CD4-positive, alpha-beta T cell treated with Interleukin-1 beta for 1 hour (primary cell): ENCODE data around the gene PYGB.

ENCODE experiments used
- DNase-seq, 2 donors: peaks; one replicate each; pipeline ENCODE4 v3.0.0-alpha.2; 2020 to 2022

The PYGB gene

GRCh38 chr20:25271486-25272222 is 23.8 kb downstream of the PYGB start:
- DNase-seq = no peak

GRCh38 chr20:25272223-25273000 is 24.5 kb downstream of the PYGB start:
- no peak for DNase-seq

- no peak for DNase-seq
Observed at GRCh38 chr20:25273046-25273445, 25.2 kb downstream of the PYGB start.

- DNase-seq = no peak
Observed at GRCh38 chr20:25273541-25274358, 25.9 kb downstream of the PYGB start.

- DNase-seq = no peak
Observed at GRCh38 chr20:25274481-25274880, 26.6 kb downstream of the PYGB start.

GRCh38 chr20:25274891-25275812 is 27.3 kb downstream of the PYGB start:
- no peak for DNase-seq

GRCh38 chr20:25275813-25276532 is 28.1 kb downstream of the PYGB start:
- no peak for DNase-seq

- DNase-seq = no peak
Observed at GRCh38 chr20:25276533-25277050, 28.7 kb downstream of the PYGB start.

GRCh38 chr20:25277051-25277801 is 29.3 kb downstream of the PYGB start:
- DNase-seq = no peak

GRCh38 chr20:25277941-25278521 is 30.1 kb downstream of the PYGB start:
- DNase-seq = no peak

GRCh38 chr20:25278636-25279361 is 30.9 kb downstream of the PYGB start:
- DNase-seq = no peak

- DNase-seq = no peak
Observed at GRCh38 chr20:25279403-25279802, 31.5 kb downstream of the PYGB start.

GRCh38 chr20:25280051-25280573 is 32.2 kb downstream of the PYGB start:
- DNase-seq = no peak

GRCh38 chr20:25280574-25281535 is 33.0 kb downstream of the PYGB start:
- no peak for DNase-seq

GRCh38 chr20:25281541-25281991 is 33.7 kb downstream of the PYGB start:
- DNase-seq = peak in 1 of 2 donors; percentile 39

GRCh38 chr20:25282034-25282781 is 34.3 kb downstream of the PYGB start:
- DNase-seq = no peak

- no peak for DNase-seq
Observed at GRCh38 chr20:25282796-25283195, 34.9 kb downstream of the PYGB start.
